Measurements from ENCODE around the gene MSLN.

GRCh38 chr16:725041-725376 is 35.5 kb upstream of the MSLN start:
- no peak for TF ChIP-seq STAT6 (CRISPR knock-in tag; IDR thresholded peaks at IDR 0.05; ENCODE audit: borderline replicate concordance)
- TF ChIP-seq EZH2 (conservative IDR thresholded peaks at IDR 0.05; ENCODE audit: low read depth, low read length): no peak
- no peak for TF ChIP-seq ZNF280B (CRISPR knock-in tag; IDR thresholded peaks at IDR 0.05; ENCODE audit: borderline replicate concordance)
- TF ChIP-seq RFX5 (IDR thresholded peaks at IDR 0.05; ENCODE audit: low read depth, low read length): no peak
- no peak for TF ChIP-seq TARDBP (CRISPR knock-in tag; IDR thresholded peaks at IDR 0.05)
- TF ChIP-seq YY1 (IDR thresholded peaks at IDR 0.05; ENCODE audit: insufficient read depth, insufficient replicate concordance, low read depth, low read length): no peak
- TF ChIP-seq ZNF430 (CRISPR knock-in tag; IDR thresholded peaks at IDR 0.05): no peak
- no peak for TF ChIP-seq HDAC2 (CRISPR knock-in tag; IDR thresholded peaks at IDR 0.05)

Data from HepG2 (cell line).